Activated B cell treated with CpG ODN at 0.5 μM for 24 hours (primary cell): ENCODE results near the gene EEF2K. TPM values are rescaled to one million over a fixed set of nuclear protein-coding genes. Genes with fewer than 3 reads are reported as not detected.
"Not testable (repeated sequence)": the region's sequence is repeated elsewhere in the genome, so short reads cannot be mapped to it uniquely, and the experiment has no call there.

Source experiments
- ATAC-seq: fragments of 200-7000 bp; cut with Tn5 transposase; one replicate; pipeline ENCODE4 v1.10.0; 2021; ENCODE audit warnings: low read depth, mild to moderate bottlenecking, moderate library complexity
- CTCF ChIA-PET: fragments of 350-600 bp; sonication (Branson Sonifier 250); formaldehyde crosslinking; loops from one replicate; lab custom pipeline; 2021; ENCODE audit warnings: antibody characterized with exemption; lab: Charles Lee
- POLR2A ChIA-PET: fragments of 350-600 bp; sonication (Branson Sonifier 250); formaldehyde crosslinking; loops from one replicate; lab custom pipeline; 2021; ENCODE audit warnings: antibody characterized with exemption; lab: Charles Lee
- DNase-seq: peaks from one replicate; pipeline ENCODE4 v3.0.0; 2022
- H3K27ac Mint-ChIP-seq: one replicate; pipeline ENCODE4 v1.8.0; 2020; ENCODE audit warnings: mixed read lengths
- H3K27me3 Mint-ChIP-seq: one replicate; pipeline ENCODE4 v1.8.0; 2021; ENCODE audit warnings: mixed read lengths
- H3K36me3 Mint-ChIP-seq: one replicate; pipeline ENCODE4 v1.8.0; 2021; ENCODE audit warnings: low read depth, mixed read lengths
- H3K4me1 Mint-ChIP-seq: one replicate; pipeline ENCODE4 v1.8.0; 2021; ENCODE audit warnings: mixed read lengths
- H3K4me3 Mint-ChIP-seq: one replicate; pipeline ENCODE4 v1.8.0; 2020; ENCODE audit warnings: mild to moderate bottlenecking, mixed read lengths
- H3K9me3 Mint-ChIP-seq: one replicate; pipeline ENCODE4 v1.8.0; 2020; ENCODE audit warnings: mixed read lengths
- CTCF ChIP-seq: fragments of 200-600 bp; IDR thresholded peaks from one replicate; pipeline ENCODE4 v1.8.0; 2022; ENCODE audit warnings: antibody characterized with exemption, mild to moderate bottlenecking
- intact Hi-C: fragments of 100-400 bp; cut with micrococcal nuclease; formaldehyde crosslinking; loops from one replicate; pipeline ENCODE4 v1.15.1; 2024
- total RNA-seq: library from RNA; stranded (reverse); gene quantifications from 2 replicates; pipeline ENCODE4 v1.2.3, GENCODE V29; 2022

Gene EEF2K
- total RNA-seq, 1 donor from 2014 or later: 29.7 TPM

- Mint-ChIP-seq H3K36me3 (no peaks in the 10 kb centered on the region), H3K27ac (no peak overlapping the region), H3K4me3 (no peak overlapping the region), H3K4me1 (peaks cover 4% of the 10 kb centered on the region), H3K9me3 (no peaks in the 10 kb centered on the region), H3K27me3 (peaks cover 21% of the 10 kb centered on the region)
- TF ChIP-seq CTCF: no peak
- DNase-seq (no peak), ATAC-seq (no peak)
- CTCF ChIA-PET: no interaction called here
- POLR2A ChIA-PET: no interaction called here
- intact Hi-C loops: no loop called here
Measured at GRCh38 chr16:22164482-22164881, 41.6 kb upstream of the EEF2K start.

- no peak for TF ChIP-seq CTCF
- Mint-ChIP-seq H3K36me3 (no peaks in the 10 kb centered on the region), H3K4me3 (no peak overlapping the region), H3K9me3 (no peaks in the 10 kb centered on the region), H3K27ac (no peak overlapping the region), H3K4me1 (peaks cover 4% of the 10 kb centered on the region), H3K27me3 (peaks cover 11% of the 10 kb centered on the region)
- no peak for DNase-seq
- ChIA-PET CTCF (no interaction called here), POLR2A (no interaction called here)
- ATAC-seq: no peak
- intact Hi-C loops: no loop called here
Measured at GRCh38 chr16:22165508-22166285, 40.4 kb upstream of the EEF2K start.

- H3K27ac Mint-ChIP-seq: no peak overlapping the region
- H3K27me3 Mint-ChIP-seq: no peaks in the 10 kb centered on the region
- POLR2A ChIA-PET: no interaction called here
- CTCF ChIA-PET: no interaction called here
- H3K4me1 Mint-ChIP-seq: peaks cover 3% of the 10 kb centered on the region
- no peak for TF ChIP-seq CTCF
- ATAC-seq: no peak
- DNase-seq: no peak
- intact Hi-C loops: no loop called here
- H3K9me3 Mint-ChIP-seq: no peaks in the 10 kb centered on the region
- no peak overlapping the region for H3K4me3 Mint-ChIP-seq
- no peaks in the 10 kb centered on the region for H3K36me3 Mint-ChIP-seq
Measured at GRCh38 chr16:22171953-22172352, 34.1 kb upstream of the EEF2K start.

- CTCF ChIA-PET, H3K9me3 Mint-ChIP-seq, H3K4me1 Mint-ChIP-seq, intact Hi-C loops, H3K4me3 Mint-ChIP-seq, H3K27me3 Mint-ChIP-seq, H3K36me3 Mint-ChIP-seq, POLR2A ChIA-PET, DNase-seq, ATAC-seq, H3K27ac Mint-ChIP-seq: not testable (repeated sequence)
Measured at GRCh38 chr16:22172642-22173041, 33.4 kb upstream of the EEF2K start.

GRCh38 chr16:22174642-22175041 lies 31.4 kb upstream of the EEF2K start:
- no peak overlapping the region for H3K4me3 Mint-ChIP-seq
- H3K9me3 Mint-ChIP-seq: no peaks in the 10 kb centered on the region
- H3K27me3 Mint-ChIP-seq: no peaks in the 10 kb centered on the region
- TF ChIP-seq CTCF: no peak
- no peak for DNase-seq
- H3K36me3 Mint-ChIP-seq: no peaks in the 10 kb centered on the region
- CTCF ChIA-PET: no interaction called here
- intact Hi-C loops: no loop called here
- POLR2A ChIA-PET: interaction anchor here (1.3 kb wide), 1 partner anchor 15 kb away, joined by 3 read pairs; no protein-coding TSS in a partner anchor
- ATAC-seq: no peak
- peaks cover 3% of the 10 kb centered on the region for H3K4me1 Mint-ChIP-seq
- H3K27ac Mint-ChIP-seq: no peak overlapping the region
